ENCODE results near the gene TIMM23. TPM values are rescaled to one million over a fixed set of nuclear protein-coding genes. Genes with fewer than 3 reads are reported as not detected.

Gene TIMM23
- total RNA-seq, 1 experiment from 2014 or later = 70.1 TPM

DNA sequence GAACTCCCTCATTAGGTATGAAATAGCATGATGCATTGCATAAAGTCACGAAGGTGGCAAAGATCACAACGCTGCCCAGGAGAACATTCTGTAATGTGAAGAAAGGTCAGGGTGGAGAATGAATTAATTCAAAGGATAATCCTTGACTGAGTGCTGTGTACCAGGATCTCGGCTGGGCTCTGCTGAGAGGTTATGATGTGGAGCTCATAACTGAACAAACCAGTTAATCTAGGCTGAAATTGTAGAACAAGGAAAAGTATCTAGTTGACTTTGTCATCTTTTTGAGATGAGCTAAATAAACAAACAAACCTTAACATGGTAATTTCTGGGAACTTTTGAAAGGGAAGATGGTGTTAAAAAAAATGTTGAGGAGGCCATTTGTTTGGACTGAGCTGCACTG, 67.7 kb downstream of the TIMM23 start:
- no TSS peak for BruUV-seq (replicated peaks)

More for the DNA sequence above, 67.7 kb downstream of the TIMM23 start:
- RAD21 ChIA-PET (ENCODE audit: low non-redundant PET in 1 of 2, low total read pairs in 2 of 2, uncharacterized antibody in 2 of 2, unreplicated experiment in 2 of 2) = no interaction called here
- no peaks in the 10 kb centered on the region for H3K9me3 ChIP-seq (ENCODE audit: control insufficient read depth in 1 of 2, insufficient read depth in 1 of 2, low read depth in 1 of 2, low read length in 2 of 2)
- peaks cover 0 to 4% of the 10 kb centered on the region in 2 experiments; a peak in 2 of 4 replicates for H3K4me1 ChIP-seq (ENCODE audit: control insufficient read depth in 1 of 2, insufficient read depth in 2 of 2, low read length in 2 of 2)
- H2AFZ ChIP-seq (ENCODE audit: low read depth, low read length, poor library complexity, severe bottlenecking) = no peak overlapping the region
- H3K4me2 ChIP-seq (ENCODE audit: low read length) = no peak overlapping the region
- intact Hi-C loops (cut with micrococcal nuclease) = no loop called here
- no peaks in the 10 kb centered on the region for H3K79me2 ChIP-seq (ENCODE audit: insufficient read depth, low read length)
- no peaks in the 10 kb centered on the region for H3K27me3 ChIP-seq (ENCODE audit: insufficient read depth, low read length)
- H3K36me3 ChIP-seq (ENCODE audit: control insufficient read depth in 1 of 2, insufficient read depth in 2 of 2, low read length in 2 of 2) = no peaks in the 10 kb centered on the region
- no peak overlapping the region for H3K9ac ChIP-seq (ENCODE audit: low read length)
- no peak for ATAC-seq
- POLR2A ChIA-PET = no interaction called here
- H3K9me2 ChIP-seq (ENCODE audit: insufficient read depth) = no peaks in the 10 kb centered on the region
- no peak for DNase-seq (ENCODE audit: low read depth, low spot score)
- TF ChIP-seq, protein P1, sequence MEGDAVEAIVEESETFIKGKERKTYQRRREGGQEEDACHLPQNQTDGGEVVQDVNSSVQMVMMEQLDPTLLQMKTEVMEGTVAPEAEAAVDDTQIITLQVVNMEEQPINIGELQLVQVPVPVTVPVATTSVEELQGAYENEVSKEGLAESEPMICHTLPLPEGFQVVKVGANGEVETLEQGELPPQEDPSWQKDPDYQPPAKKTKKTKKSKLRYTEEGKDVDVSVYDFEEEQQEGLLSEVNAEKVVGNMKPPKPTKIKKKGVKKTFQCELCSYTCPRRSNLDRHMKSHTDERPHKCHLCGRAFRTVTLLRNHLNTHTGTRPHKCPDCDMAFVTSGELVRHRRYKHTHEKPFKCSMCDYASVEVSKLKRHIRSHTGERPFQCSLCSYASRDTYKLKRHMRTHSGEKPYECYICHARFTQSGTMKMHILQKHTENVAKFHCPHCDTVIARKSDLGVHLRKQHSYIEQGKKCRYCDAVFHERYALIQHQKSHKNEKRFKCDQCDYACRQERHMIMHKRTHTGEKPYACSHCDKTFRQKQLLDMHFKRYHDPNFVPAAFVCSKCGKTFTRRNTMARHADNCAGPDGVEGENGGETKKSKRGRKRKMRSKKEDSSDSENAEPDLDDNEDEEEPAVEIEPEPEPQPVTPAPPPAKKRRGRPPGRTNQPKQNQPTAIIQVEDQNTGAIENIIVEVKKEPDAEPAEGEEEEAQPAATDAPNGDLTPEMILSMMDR (IDR thresholded peaks at IDR 0.05 in 2 of 3, conservative IDR thresholded peaks at IDR 0.05 in 1 of 3; ENCODE audit: borderline replicate concordance in 1 of 3, insufficient read depth in 1 of 3, low read depth in 2 of 3, low read length in 2 of 3) = no peak
- TF ChIP-seq POLR2AphosphoS5 (IDR thresholded peaks at IDR 0.05; ENCODE audit: low read depth, low read length) = no peak
- TF ChIP-seq, protein P2, sequence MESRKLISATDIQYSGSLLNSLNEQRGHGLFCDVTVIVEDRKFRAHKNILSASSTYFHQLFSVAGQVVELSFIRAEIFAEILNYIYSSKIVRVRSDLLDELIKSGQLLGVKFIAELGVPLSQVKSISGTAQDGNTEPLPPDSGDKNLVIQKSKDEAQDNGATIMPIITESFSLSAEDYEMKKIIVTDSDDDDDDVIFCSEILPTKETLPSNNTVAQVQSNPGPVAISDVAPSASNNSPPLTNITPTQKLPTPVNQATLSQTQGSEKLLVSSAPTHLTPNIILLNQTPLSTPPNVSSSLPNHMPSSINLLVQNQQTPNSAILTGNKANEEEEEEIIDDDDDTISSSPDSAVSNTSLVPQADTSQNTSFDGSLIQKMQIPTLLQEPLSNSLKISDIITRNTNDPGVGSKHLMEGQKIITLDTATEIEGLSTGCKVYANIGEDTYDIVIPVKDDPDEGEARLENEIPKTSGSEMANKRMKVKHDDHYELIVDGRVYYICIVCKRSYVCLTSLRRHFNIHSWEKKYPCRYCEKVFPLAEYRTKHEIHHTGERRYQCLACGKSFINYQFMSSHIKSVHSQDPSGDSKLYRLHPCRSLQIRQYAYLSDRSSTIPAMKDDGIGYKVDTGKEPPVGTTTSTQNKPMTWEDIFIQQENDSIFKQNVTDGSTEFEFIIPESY (IDR thresholded peaks at IDR 0.05; ENCODE audit: extremely low read depth, insufficient replicate concordance, low read length) = no peak
- no peak for TF ChIP-seq EGR1 (IDR thresholded peaks at IDR 0.05; ENCODE audit: low read depth)
- TF ChIP-seq EZH2phosphoT487 (IDR thresholded peaks at IDR 0.05; ENCODE audit: borderline replicate concordance) = no peak
- TF ChIP-seq EZH2 (IDR thresholded peaks at IDR 0.05) = no peak
- TF ChIP-seq ZFX (IDR thresholded peaks at IDR 0.05) = no peak
- TF ChIP-seq POLR2A (IDR thresholded peaks at IDR 0.05; ENCODE audit: borderline replicate concordance, extremely low read depth, insufficient read depth, insufficient read length) = no peak
- TF ChIP-seq ZNF274 (IDR thresholded peaks at IDR 0.05; ENCODE audit: low read depth, low read length) = no peak
- TF ChIP-seq YY1 (IDR thresholded peaks at IDR 0.05; ENCODE audit: extremely low read depth, insufficient replicate concordance, low read depth, low read length) = no peak
- no peak for TF ChIP-seq SIN3A (IDR thresholded peaks at IDR 0.05; ENCODE audit: low read depth)
- CTCF ChIA-PET = no interaction called here
- H4K20me1 ChIP-seq (ENCODE audit: insufficient read depth) = no peaks in the 10 kb centered on the region
- no peak overlapping the region for H3K4me3 ChIP-seq (replicated peaks in 1 of 2; ENCODE audit: low read depth in 1 of 2, low read length in 2 of 2)
- no peak overlapping the region for H3K27ac ChIP-seq (ENCODE audit: low read depth, low read length)
